T-helper 2 cell (primary cell): ENCODE measurements around the gene PHPT1.

Experiments used
- DNase-seq, 5 experiments: peaks; one replicate each; pipeline versions ENCODE4 v3.0.0 to v3.0.0-alpha.2; 2012 to 2022

PHPT1 gene

DNA sequence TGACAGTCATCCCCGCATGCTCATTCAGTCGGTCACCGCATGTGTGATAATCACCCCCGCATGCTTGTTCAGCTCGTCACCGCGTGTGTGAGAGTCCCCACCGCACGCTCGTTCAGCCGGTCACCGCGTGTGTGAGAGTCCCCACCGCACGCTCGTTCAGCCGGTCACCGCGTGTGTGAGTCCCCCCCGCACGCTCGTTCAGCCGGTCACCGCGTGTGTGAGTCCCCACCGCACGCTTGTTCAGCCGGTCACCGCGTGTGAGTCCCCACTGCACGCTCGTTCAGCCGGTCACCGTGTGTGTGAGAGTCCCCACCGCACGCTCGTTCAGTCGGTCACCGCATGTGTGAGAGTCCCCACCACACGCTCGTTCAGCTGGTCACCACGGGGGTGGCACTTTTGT, 40.6 kb downstream of the PHPT1 start:
- no peak for DNase-seq

DNA sequence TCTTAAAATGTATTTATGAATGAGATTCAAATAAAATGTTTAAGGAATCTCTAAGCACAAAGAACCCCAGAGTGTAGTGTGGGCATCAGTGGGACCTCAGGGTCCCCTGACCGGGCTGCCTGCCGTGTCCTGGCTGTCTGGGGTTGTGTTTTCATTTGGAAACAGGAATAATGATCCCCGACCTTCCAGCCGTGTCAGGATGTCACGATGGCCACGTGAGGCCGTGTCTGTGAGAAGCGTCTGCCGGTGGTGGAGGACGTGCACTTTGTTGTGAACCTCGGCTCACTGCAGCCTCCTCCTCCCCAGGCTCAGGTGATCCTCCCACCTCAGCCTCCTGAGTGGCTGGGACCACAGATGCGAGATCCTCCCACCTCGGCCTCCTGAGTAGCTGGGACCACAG, 41.5 kb downstream of the PHPT1 start:
- DNase-seq = no peak

DNA sequence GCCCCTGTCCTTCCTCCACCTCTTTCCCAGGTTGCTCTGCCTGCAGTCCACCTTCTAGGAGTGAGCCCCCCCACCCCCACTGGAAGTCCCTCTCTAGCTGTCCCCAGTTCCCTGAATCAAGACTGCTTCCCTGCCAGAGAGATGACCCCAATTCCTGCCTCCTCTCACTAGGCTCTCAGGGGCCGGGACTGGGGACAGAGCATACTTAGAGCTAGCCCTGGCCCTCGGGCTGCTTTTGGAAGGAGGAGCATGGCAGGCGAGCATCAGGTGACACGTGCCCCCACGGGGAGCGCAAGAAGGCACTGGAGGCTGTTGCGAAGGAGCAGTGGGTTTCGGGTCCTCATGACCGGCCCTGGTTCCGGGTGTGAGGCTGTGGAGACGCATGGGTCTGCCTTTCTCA, 46.8 kb downstream of the PHPT1 start:
- DNase-seq = no peak

DNA sequence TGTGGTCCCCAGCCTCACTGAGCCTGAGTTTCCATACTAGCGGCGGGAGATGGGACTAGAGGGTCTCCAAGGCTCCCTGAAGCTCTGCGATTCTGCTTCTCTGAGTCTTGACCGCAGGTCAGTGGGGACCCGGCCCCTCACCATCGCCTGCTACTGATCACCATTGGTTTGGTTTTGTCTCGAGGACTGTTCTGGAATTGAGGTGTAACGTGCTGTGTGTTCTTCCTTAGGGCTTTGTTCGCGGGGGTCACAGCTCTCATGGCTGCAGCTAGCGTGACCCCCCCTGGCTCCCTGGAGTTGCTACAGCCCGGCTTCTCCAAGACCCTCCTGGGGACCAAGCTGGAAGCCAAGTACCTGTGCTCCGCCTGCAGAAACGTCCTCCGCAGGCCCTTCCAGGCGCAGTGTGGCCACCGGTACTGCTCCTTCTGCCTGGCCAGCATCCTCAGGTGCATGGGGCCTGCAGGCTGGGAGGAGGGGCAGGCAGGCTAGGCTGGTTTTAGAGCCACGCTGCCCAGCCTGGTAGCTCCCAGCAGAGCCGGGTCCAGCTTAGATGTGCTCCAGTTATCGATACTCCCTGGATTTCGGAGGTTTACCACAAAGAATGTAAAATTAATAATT, 49.4 kb downstream of the PHPT1 start:
- DNase-seq = no peak

DNA sequence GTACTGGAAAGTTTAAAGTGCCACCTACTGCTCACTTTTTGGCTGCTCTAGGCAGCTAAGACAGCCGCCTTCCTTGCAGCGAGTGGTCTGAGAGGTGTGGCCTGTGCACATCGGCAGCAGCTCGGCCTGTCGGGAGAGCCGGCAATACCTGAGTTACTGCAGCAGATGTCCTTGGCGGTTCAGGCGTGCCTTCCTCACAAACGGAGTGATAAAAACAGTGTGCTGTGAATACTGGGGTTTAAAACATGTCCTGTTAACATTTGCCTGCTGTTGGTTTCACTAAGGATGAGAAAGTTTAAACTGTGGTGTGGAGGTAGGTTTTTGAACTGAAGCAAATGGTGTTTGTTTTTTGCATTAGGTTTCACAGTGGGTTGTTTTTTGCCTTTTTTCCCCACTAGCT, 50.0 kb downstream of the PHPT1 start:
- DNase-seq = no peak

DNA sequence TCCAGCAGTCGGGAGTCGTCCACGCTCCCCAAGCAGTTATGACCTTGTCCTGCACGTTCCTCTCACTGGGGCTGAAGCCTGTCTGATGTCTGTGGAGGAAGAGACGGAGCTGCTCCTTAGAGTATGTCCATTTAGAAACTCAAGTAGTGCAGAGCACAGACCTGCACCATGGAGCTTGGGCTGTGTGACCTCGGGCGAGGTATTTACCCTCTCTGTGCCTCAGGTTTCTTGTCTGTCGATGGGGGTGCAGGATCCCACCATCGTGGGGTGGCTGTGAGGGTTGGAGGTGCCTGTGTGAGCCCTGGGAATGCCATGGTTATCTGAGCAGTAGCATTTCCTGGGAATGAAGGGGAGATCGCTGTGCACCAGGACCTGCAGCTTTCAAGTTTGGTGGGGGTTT, 51.3 kb downstream of the PHPT1 start:
- no peak for DNase-seq
